Stimulated activated CD8-positive, alpha-beta memory T cell treated with anti-CD3 and anti-CD28 coated beads, Interleukin-7, amount 100 ng/mL, for 4 hours (primary cell): ENCODE results near the gene NFATC1.
A peak's percentile ranks its signal among the peaks of the same experiment; 100 is the strongest.

Experiments used
- DNase-seq, 2 donors: peaks; one replicate each; pipeline ENCODE4 v3.0.0-alpha.2; 2020; ENCODE audit warnings: low read depth in 2 of 2

Gene NFATC1

GRCh38 chr18:79423211-79424007 lies 27.7 kb downstream of the NFATC1 start:
- no peak for DNase-seq

DNA sequence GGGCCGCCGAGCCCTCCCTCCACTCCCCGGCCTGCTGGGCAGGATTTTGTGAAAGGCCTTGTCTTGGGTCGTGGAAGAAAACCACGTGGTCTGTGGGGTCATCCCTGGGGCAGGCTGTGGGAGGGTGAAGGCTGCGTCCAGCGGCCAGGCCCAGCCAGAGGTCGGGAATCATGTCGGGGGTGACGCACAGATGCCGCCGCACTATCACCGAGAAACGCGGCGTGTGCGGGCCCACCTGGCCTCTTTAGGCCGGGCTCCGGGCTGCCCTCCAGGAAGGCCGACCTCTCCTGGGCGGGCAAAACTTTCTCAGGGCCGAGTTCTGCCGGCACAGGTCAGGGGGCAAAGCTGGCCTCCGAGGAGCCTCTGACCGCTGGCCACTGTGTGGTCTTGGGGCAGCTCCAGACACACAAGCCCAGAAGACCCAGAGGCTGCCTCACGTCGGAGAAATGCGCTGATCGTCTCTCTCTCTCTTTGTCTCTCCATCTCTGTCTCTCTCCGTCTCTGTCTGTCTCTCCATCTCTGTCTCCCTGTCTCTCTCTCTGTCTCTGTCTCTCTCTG lies 28.4 kb downstream of the NFATC1 start:
- DNase-seq, result no peak

GRCh38 chr18:79424880-79425568 lies 29.3 kb downstream of the NFATC1 start:
- no peak for DNase-seq

GRCh38 chr18:79425569-79425886 lies 29.8 kb downstream of the NFATC1 start:
- DNase-seq, result no peak

DNA sequence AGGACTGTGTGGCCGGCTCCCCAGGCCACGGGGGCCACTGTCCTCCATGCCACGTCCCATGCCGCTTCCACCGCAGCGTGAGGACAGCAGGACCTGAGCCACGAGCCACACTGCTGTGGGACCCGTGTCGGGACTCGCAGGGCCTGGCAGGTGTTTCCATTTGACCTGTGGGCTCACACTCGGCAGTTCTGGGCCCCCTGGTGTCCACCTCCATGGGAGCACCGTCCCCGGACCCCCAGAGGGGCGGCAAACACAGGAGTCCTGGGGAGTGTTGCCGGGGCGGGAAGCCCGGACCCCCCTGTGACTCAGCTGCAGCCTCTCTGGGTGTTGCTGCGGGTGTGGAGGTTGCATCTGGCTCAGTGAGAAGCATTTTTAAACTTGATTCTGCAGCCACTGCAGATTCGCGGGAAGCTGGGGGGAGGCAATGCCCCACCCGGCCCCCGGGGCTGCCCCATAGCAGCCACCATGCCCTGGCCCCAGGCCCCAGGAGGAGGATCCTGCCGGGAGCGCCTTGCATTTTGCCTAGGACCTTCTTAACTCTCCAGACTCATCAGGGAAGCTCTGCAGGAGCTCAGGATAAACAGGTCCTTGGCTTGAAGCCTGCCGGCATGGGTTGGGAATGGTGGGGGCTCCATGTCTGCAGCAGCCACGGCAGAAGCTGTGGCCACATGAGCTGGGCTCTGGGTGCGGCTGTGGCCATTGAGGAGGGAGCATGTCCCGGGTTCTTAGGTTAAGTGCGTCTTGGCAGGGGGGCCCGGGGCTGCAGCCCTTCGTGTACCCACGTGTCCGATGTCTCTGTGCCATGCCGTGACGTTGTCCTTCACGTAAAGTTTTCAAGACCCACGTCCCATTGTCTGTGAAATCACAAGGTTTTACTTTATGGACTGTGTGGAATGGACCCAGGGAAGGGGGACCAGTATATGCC lies 30.9 kb downstream of the NFATC1 start:
- DNase-seq, result no peak

DNA sequence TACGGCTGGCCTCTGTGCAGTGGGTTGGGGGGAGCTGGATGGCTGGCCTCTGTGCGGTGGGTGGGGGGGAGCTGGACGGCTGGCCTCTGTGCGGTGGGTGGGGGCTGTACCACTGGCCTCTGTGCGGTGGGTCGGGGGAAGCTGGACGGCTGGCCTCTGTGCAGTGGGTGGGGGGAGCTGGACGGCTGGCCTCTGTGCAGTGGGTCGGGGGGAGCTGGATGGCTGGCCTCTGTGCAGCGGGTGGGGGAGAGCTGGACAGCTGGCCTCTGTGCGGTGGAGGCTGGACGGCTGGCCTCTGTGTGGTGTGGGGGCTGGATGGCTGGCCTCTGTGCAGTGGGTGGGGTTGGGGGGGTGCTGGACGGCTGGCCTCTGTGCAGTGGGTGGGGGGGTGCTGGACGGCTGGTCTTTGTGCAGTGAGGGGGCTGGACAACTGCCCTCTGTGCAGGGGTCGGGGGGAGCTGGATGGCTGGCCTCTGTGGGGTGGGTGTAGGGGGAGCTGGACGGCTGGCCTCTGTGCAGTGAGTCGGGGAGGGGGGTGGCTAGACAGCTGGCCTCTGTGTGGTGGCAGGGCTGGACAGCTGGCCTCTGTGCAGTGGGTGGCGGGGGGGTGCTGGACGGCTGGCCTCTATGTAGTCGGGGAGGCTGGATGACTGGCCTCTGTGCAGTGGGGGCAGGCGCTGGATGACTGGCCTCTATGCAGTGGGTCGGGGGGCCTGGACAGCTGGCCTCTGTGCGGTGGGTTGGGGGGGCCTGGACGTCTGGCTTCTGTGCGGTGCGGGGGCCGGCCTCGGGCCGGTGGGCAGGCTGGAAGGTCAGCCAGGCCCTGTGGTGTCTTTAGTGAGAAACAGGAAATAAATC lies 31.9 kb downstream of the NFATC1 start:
- no peak for DNase-seq

- no peak for DNase-seq
Observed at GRCh38 chr18:79428287-79428686, 32.6 kb downstream of the NFATC1 start.

GRCh38 chr18:79429381-79429780 lies 33.7 kb downstream of the NFATC1 start:
- no peak for DNase-seq

GRCh38 chr18:79429785-79430281 lies 34.1 kb downstream of the NFATC1 start:
- DNase-seq, result no peak

DNA sequence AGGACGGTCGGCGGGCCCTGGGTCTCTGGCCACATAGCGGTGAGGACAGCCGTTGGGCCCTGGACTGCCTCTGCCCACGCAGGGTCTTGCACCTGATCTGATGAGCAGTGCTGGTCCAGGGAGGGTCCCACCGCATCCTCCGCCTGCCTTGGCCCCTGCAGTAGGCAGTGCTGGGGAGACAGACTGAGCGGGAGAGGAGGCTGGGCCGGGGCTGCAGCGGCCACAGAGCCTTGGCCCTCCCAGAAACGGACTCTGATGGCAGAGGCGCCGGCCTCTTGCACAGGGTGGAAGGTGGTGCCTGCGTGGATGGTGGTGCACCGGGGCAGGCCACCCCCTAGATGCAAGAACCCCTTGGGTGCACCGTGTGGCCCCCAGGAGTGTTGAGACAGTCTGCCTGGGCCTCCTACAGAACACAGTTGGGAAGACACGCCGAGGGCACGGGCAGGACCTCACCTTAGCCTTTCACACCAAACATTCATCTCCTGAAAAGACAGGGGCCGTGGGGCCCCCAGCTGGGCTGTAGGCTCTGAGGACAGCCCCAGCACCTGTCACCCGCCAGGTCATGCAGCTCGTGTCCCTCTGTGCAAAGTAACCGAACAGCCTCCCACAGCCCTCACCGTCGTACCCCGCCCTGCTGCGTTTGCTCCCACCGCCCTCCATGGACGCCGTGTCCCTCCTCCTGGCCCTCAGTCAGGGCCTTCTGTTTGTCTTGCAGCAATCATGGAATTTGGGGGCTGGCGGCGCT lies 36.8 kb downstream of the NFATC1 start:
- no peak for DNase-seq

GRCh38 chr18:79433431-79433830 lies 37.7 kb downstream of the NFATC1 start:
- no peak for DNase-seq

GRCh38 chr18:79434607-79435401 lies 39.1 kb downstream of the NFATC1 start:
- no peak for DNase-seq

DNA sequence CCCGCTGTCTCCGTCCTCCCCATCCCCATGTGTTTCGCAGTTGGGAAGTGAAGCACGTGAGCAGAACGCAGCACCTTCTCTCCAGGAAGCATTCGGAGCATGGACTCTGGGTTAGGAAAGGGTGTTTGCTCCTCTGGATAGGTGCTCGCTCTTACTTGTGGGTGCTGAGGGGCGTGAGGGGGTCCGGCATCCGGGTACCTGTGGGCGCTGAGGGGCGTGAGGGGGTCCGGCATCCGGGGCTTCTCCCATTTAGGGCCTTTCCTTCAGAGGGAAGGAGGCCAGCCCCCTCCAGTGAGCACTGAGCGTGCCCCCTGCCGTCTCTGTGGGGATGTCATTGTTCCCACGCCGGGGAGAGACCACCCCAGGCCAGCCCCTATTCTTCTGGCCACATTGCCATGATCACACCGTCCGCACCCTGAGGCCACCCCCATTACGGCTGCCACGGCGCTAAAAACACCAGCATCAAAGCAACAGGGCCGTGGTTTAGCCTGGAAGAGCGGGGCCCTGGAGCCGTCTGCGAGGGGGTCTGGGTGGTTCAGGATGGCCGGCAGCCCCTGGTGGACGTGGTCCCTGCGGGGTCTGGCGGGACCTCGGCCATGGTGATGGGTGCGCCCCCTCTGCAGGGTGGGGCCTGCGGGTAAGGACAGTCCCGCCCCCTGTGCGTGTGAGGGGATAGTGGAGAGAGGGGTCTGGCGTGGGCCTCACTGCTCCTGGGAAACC lies 41.0 kb downstream of the NFATC1 start:
- DNase-seq, result no peak

DNA sequence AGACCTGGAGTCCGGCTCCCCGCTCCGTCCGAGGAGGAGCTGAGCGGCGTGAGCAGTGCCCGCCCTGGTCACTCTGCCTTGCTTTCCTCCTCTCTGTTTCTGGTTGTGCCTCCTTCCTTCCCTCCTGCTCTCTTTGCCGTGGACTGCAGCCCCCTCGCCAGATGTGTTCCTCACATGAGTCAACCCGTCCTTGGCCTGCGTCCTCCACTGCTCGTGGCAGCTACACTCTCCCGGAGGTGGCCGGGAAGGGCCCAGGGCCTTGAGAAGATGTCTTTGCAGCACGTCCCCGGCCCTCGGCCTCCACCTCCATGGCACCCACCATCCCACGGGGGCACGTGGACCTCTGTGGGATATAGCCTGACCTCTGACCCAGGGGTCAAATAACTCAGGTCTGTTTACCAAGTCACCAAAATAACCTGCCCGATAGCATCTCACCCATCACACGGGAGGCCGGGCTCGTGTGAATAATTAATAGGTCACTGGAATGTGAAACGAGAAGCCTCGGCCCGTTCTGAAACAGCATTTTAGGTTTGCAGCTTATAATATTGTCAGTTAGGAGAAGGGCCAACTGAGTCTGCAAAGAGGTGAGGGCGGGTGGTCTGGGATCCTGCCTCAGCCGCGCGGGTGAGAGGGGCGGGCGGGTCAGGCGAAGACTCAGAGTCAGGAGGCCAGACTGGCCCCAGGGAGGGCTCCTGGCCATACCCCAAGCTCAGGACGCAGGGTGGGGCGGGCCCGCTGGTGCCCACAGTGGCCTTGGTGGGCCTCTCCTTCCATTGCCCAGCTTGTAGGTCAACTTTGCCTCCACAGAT lies 42.6 kb downstream of the NFATC1 start:
- DNase-seq, result no peak

DNA sequence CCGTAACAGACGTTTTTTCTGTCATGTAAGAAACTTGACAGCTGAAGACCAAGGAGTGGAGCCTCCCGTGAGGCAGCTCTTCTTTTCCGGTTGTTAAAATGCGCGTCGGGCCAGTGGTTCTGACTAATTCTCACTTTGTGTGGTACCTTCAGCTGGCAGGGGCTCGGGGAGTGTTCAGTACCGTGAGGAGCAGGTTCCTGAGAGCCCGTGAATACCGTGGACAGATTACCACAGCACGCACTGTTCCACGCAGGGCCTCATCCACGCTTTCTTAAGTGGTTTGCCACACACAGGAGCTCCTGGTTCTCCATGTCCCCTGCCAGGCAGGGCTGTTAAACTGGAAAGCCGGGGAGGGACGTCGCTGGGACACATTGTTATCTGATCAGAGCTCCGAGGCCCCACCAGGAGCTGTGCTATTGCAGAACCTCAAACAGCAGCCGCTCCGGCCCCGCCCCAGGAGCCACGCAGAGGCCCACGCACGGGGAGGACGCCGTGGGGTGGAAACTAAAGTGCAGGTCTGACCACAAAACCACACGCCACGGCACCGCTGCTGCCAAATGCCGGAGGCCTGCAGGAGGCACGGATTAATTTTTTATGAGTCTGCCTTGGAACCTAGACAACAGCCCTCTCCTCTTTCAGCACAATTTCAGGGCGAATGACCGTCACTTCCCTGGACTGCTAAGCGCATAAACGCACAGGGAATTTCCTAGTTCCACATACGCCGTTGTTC lies 43.3 kb downstream of the NFATC1 start:
- DNase-seq, result peak in 1 of 2 donors; percentile 20

DNA sequence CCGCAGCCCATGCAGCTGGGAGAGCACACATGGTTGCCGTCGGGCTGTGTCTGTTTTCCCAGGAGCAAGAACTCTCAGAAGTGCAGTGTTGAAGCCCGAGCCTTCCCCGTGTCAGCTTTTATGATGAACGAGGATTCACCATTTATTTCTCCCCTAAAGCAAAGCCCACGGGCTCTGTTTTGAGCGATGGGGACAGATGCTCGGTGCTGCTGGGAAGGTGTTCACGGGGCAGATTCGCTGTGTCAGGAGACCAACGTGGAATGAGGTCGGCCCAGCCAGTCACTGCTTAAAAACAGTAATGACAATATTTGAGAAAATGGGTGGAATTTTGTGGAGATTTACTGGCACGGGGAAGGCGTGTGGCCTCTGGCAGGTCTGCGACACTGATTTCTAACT lies 43.9 kb downstream of the NFATC1 start:
- DNase-seq, result no peak
